Neural cell (in vitro differentiated cells): ENCODE data around the gene TNFRSF6B. TPM values are rescaled to one million over a fixed set of nuclear protein-coding genes. Genes with fewer than 3 reads are reported as not detected.

Experiments
- H2AFZ ChIP-seq: fragments of 200-600, 300-800 bp; sonication (generic), shearing (Covaris generic); 2 replicates; pipeline ENCODE4 v1.6.0; 2014; ENCODE audit warnings: low read depth, mild to moderate bottlenecking, antibody characterized with exemption, low read length, moderate library complexity
- H3F3A ChIP-seq: fragments of 200-600 bp; shearing (Covaris generic); 2 replicates; pipeline ENCODE4 v1.6.1; 2016; ENCODE audit warnings: mild to moderate bottlenecking, moderate library complexity, mixed read lengths, antibody characterized with exemption, low read length; ENCODE audit not compliant: insufficient read depth, poor library complexity, severe bottlenecking
- H3K27ac ChIP-seq: fragments of 200-600, 300-800 bp; sonication (generic), shearing (Covaris generic); 2 replicates; pipeline ENCODE4 v1.5.1; 2014; ENCODE audit warnings: mild to moderate bottlenecking, low read length, moderate library complexity
- H3K27me3 ChIP-seq: fragments of 300-800, 200-600 bp; sonication (generic), shearing (Covaris generic); 2 replicates; pipeline ENCODE4 v1.6.0; 2014; ENCODE audit warnings: mild to moderate bottlenecking, low read depth, low read length, moderate library complexity; ENCODE audit not compliant: insufficient read depth
- H3K36me3 ChIP-seq: fragments of 300-800, 200-600 bp; sonication (generic), shearing (Covaris generic); 2 replicates; pipeline ENCODE4 v1.5.1; 2014; ENCODE audit warnings: mild to moderate bottlenecking, antibody characterized with exemption, low read length, moderate library complexity; ENCODE audit not compliant: insufficient read depth
- H3K4me2 ChIP-seq: fragments of 300-800, 200-600 bp; sonication (generic), shearing (Covaris generic); 2 replicates; pipeline ENCODE4 v1.6.0; 2014; ENCODE audit warnings: mild to moderate bottlenecking, low read length
- H3K4me3 ChIP-seq: fragments of 300-800, 200-600 bp; sonication (generic), shearing (Covaris generic); 2 replicates; pipeline ENCODE4 v1.5.1; 2014; ENCODE audit warnings: mild to moderate bottlenecking, low read length, moderate library complexity
- H3K79me2 ChIP-seq: fragments of 200-600 bp; shearing (Covaris generic); replicated peaks from 2 replicates; pipeline ENCODE4 v1.6.0; 2014; ENCODE audit warnings: mild to moderate bottlenecking, low read length, moderate library complexity; ENCODE audit not compliant: insufficient read depth
- H3K9ac ChIP-seq: fragments of 300-800, 200-600 bp; sonication (generic), shearing (Covaris generic); 2 replicates; pipeline ENCODE4 v1.6.1; 2016; ENCODE audit warnings: mild to moderate bottlenecking, low read length, mixed read lengths
- H3K9me2 ChIP-seq: fragments of 200-600 bp; shearing (Covaris generic); 2 replicates; pipeline ENCODE4 v1.6.1; 2016; ENCODE audit warnings: mild to moderate bottlenecking, low read length, mixed read lengths; ENCODE audit not compliant: insufficient read depth
- H3K9me3 ChIP-seq: fragments of 200-600, 300-800 bp; sonication (generic), shearing (Covaris generic); 2 replicates; pipeline ENCODE4 v1.6.1; 2016; ENCODE audit warnings: mild to moderate bottlenecking, mixed run types, low read length, moderate library complexity, mixed read lengths
- H4K20me1 ChIP-seq: fragments of 200-600 bp; shearing (Covaris generic); 2 replicates; pipeline ENCODE4 v1.6.1; 2016; ENCODE audit warnings: mild to moderate bottlenecking, mixed run types; ENCODE audit not compliant: insufficient read depth
- CTCF ChIP-seq: fragments of 450-650 bp; IDR thresholded peaks from 2 replicates; pipeline ENCODE4 v1.5.1; 2014; ENCODE audit warnings: antibody characterized with exemption, mild to moderate bottlenecking, moderate library complexity; ENCODE audit not compliant: poor library complexity, severe bottlenecking
- EP300 ChIP-seq: fragments of 450-650 bp; conservative IDR thresholded peaks from 2 replicates; pipeline ENCODE4 v1.6.1; 2014; ENCODE audit warnings: antibody characterized with exemption, mild to moderate bottlenecking, moderate library complexity; ENCODE audit not compliant: poor library complexity, severe bottlenecking
- EZH2 ChIP-seq: fragments of 200-600, 300-800 bp; shearing (Covaris generic), sonication (generic); IDR thresholded peaks from 2 replicates; pipeline ENCODE4 v1.6.1; 2014; ENCODE audit warnings: antibody characterized with exemption, low read length, borderline replicate concordance, mild to moderate bottlenecking; ENCODE audit not compliant: insufficient read depth, poor library complexity, severe bottlenecking
- MXI1 ChIP-seq: fragments of 450-650 bp; conservative IDR thresholded peaks from 2 replicates; pipeline ENCODE4 v1.6.1; 2014; ENCODE audit warnings: antibody characterized with exemption, mild to moderate bottlenecking; ENCODE audit not compliant: poor library complexity, severe bottlenecking
- POLR2AphosphoS5 ChIP-seq: IDR thresholded peaks from 2 replicates; pipeline ENCODE4 v1.6.1; 2012
- RAD21 ChIP-seq: fragments of 450-650 bp; conservative IDR thresholded peaks from 2 replicates; pipeline ENCODE4 v1.6.1; 2014; ENCODE audit warnings: antibody characterized with exemption, mild to moderate bottlenecking, moderate library complexity
- REST ChIP-seq: IDR thresholded peaks from 2 replicates; pipeline ENCODE4 v1.6.1; 2012; ENCODE audit warnings: borderline replicate concordance
- SMC3 ChIP-seq: fragments of 450-650 bp; conservative IDR thresholded peaks from 2 replicates; pipeline ENCODE4 v1.6.1; 2014; ENCODE audit warnings: antibody characterized with exemption, mild to moderate bottlenecking, moderate library complexity; ENCODE audit not compliant: poor library complexity
- TAF1 ChIP-seq: IDR thresholded peaks from 2 replicates; pipeline ENCODE4 v1.6.1; 2012; ENCODE audit warnings: low read depth
- polyA plus RNA-seq: library from polyadenylated mRNA; depleted of rRNA; stranded (reverse); fragments of >200 nt; gene quantifications from 2 replicates; pipeline ENCODE4 v1.2.3, GENCODE V29; 2014

Gene TNFRSF6B
- polyA plus RNA-seq, 1 donor from 2014 or later: 9.4 TPM

GRCh38 chr20:63693733-63694583 lies 2.5 kb upstream of the TNFRSF6B start:
- Histone ChIP-seq H3K36me3 (no peaks in the 10 kb centered on the region), H3K4me3 (no peak overlapping the region), H3K9me3 (no peaks in the 10 kb centered on the region), H3K79me2 (no peaks in the 10 kb centered on the region), H3K27ac (no peak overlapping the region), H3K27me3 (no peaks in the 10 kb centered on the region), H3K9me2 (no peaks in the 10 kb centered on the region), H3F3A (no peaks in the 10 kb centered on the region), H3K9ac (no peak overlapping the region), H3K4me2 (no peak overlapping the region), H4K20me1 (no peaks in the 10 kb centered on the region), H2AFZ (no peak overlapping the region)
- TF ChIP-seq TAF1 (no peak), SMC3 (no peak), MXI1 (no peak), POLR2AphosphoS5 (no peak), RAD21 (no peak), REST (no peak), EP300 (no peak)

GRCh38 chr20:63694584-63695423 lies 1.6 kb upstream of the TNFRSF6B start:
- Histone ChIP-seq H3K36me3 (no peaks in the 10 kb centered on the region), H3K9me2 (no peaks in the 10 kb centered on the region), H3K4me2 (no peak overlapping the region), H3K27ac (no peak overlapping the region), H3K4me3 (no peak overlapping the region), H3K27me3 (no peaks in the 10 kb centered on the region), H3K9me3 (no peaks in the 10 kb centered on the region), H4K20me1 (no peaks in the 10 kb centered on the region), H2AFZ (no peak overlapping the region), H3F3A (no peaks in the 10 kb centered on the region), H3K9ac (no peak overlapping the region), H3K79me2 (no peaks in the 10 kb centered on the region)
- TF ChIP-seq MXI1: no peak

- Histone ChIP-seq H3K27ac (no peak overlapping the region), H3K27me3 (no peaks in the 10 kb centered on the region), H3K9me2 (no peaks in the 10 kb centered on the region), H3K79me2 (no peaks in the 10 kb centered on the region), H2AFZ (no peak overlapping the region), H3K9ac (no peak overlapping the region), H4K20me1 (no peaks in the 10 kb centered on the region), H3K4me2 (no peak overlapping the region), H3F3A (no peaks in the 10 kb centered on the region), H3K4me3 (no peak overlapping the region), H3K36me3 (no peaks in the 10 kb centered on the region), H3K9me3 (no peaks in the 10 kb centered on the region)
- TF ChIP-seq EP300 (no peak), RAD21 (no peak), CTCF (no peak), MXI1 (no peak), TAF1 (no peak), SMC3 (no peak), REST (no peak), EZH2 (no peak)
These were observed 787 bp upstream of the TNFRSF6B start for GRCh38 chr20:63695424-63696305.
